ENCODE results near the gene SMIM38.
"Not testable (repeated sequence)": the region's sequence is repeated elsewhere in the genome, so short reads cannot be mapped to it uniquely, and the experiment has no call there.

Gene SMIM38

GRCh38 chr11:69131121-69131566 lies 24.6 kb upstream of the SMIM38 start:
- Histone ChIP-seq H3K9ac (ENCODE audit: low read length in 2 of 2) (no peak overlapping the region), H3K4me1 (ENCODE audit: control insufficient read depth, insufficient read depth, low read length) (peaks cover 11% of the 10 kb centered on the region), H3K27ac (ENCODE audit: low read length) (no peak overlapping the region)

GRCh38 chr11:69131644-69132300 lies 24.0 kb upstream of the SMIM38 start:
- Histone ChIP-seq H3K9ac (ENCODE audit: low read length in 2 of 2) (no peak overlapping the region), H3K9me3 (ENCODE audit: control insufficient read depth in 2 of 2, low read length in 2 of 2) (peaks cover 0 to 3% of the 10 kb centered on the region in 2 donors), H3K36me3 (ENCODE audit: control insufficient read depth in 2 of 2, insufficient read depth in 2 of 2, low read length in 2 of 2) (no peaks in the 10 kb centered on the region), H3K4me1 (ENCODE audit: control insufficient read depth, insufficient read depth, low read length) (peaks cover 11% of the 10 kb centered on the region), H3K4me3 (ENCODE audit: low read length in 2 of 2) (no peak overlapping the region), H3K27me3 (ENCODE audit: control insufficient read depth in 1 of 2, insufficient read depth in 2 of 2, low read length in 2 of 2) (no peaks in the 10 kb centered on the region), H3K27ac (ENCODE audit: low read length) (no peak overlapping the region)

More at GRCh38 chr11:69131121-69131566, 24.6 kb upstream of the SMIM38 start:
- Histone ChIP-seq H3K4me3 (ENCODE audit: low read length in 2 of 2) (no peak overlapping the region), H3K27me3 (ENCODE audit: control insufficient read depth in 1 of 2, insufficient read depth in 2 of 2, low read length in 2 of 2) (no peaks in the 10 kb centered on the region), H3K36me3 (ENCODE audit: control insufficient read depth in 2 of 2, insufficient read depth in 2 of 2, low read length in 2 of 2) (no peaks in the 10 kb centered on the region), H3K9me3 (ENCODE audit: control insufficient read depth in 2 of 2, low read length in 2 of 2) (peaks cover 0 to 3% of the 10 kb centered on the region in 2 donors)

DNA sequence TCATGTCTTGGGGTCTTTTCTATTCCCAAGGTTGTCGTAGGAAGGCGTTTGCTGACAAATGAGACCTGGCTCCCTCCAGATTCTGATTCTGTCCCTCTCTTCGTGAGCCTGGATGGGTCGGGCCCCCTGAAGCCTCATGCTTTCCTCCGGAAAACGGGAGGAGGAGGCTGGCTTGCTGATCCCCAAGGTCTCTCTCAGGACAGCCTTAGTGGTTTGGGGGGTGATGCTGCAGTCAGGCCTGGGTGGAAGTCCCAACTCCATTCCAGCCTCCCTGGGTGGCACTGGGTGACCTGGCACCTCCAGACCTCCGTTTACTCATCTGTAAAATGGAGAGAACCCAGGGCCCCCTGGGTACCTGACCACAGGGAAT lies 23.4 kb upstream of the SMIM38 start:
- Histone ChIP-seq H3K27me3 (ENCODE audit: control insufficient read depth in 1 of 2, insufficient read depth in 2 of 2, low read length in 2 of 2) (no peaks in the 10 kb centered on the region), H3K27ac (ENCODE audit: low read length) (no peak overlapping the region), H3K4me3 (ENCODE audit: low read length in 2 of 2) (no peak overlapping the region), H3K4me1 (ENCODE audit: control insufficient read depth, insufficient read depth, low read length) (peaks cover 9% of the 10 kb centered on the region), H3K36me3 (ENCODE audit: control insufficient read depth in 2 of 2, insufficient read depth in 2 of 2, low read length in 2 of 2) (no peaks in the 10 kb centered on the region), H3K9ac (ENCODE audit: low read length in 2 of 2) (no peak overlapping the region), H3K9me3 (ENCODE audit: control insufficient read depth in 2 of 2, low read length in 2 of 2) (peaks cover 0 to 3% of the 10 kb centered on the region in 2 donors)

DNA sequence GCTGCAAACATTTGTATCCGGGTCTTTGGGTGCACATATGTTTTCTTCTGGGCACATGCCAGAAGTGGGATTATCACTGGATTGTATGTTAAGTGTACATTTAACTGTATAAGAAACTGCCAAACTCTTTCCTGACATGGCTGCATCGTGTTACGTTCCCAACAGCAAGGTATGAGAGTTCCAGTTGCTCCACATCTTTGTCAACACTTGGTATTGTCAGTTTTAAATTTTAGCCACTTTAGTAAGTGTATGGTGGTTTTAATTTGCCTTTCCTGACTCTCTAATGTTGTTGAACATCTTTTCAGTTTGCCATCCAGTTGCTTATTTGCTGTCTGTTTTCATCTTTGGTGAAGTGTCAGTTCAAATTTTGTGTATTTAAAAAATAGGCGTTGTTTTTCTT lies 22.5 kb upstream of the SMIM38 start:
- Histone ChIP-seq H3K9ac (ENCODE audit: low read length in 2 of 2) (no peak overlapping the region), H3K27ac (ENCODE audit: low read length) (no peak overlapping the region), H3K27me3 (ENCODE audit: control insufficient read depth in 1 of 2, insufficient read depth in 2 of 2, low read length in 2 of 2) (no peaks in the 10 kb centered on the region), H3K4me1 (ENCODE audit: control insufficient read depth, insufficient read depth, low read length) (peaks cover 7% of the 10 kb centered on the region), H3K9me3 (ENCODE audit: control insufficient read depth in 2 of 2, low read length in 2 of 2) (peaks cover 0 to 3% of the 10 kb centered on the region in 2 donors), H3K4me3 (ENCODE audit: low read length in 2 of 2) (no peak overlapping the region), H3K36me3 (ENCODE audit: control insufficient read depth in 2 of 2, insufficient read depth in 2 of 2, low read length in 2 of 2) (no peaks in the 10 kb centered on the region)

DNA sequence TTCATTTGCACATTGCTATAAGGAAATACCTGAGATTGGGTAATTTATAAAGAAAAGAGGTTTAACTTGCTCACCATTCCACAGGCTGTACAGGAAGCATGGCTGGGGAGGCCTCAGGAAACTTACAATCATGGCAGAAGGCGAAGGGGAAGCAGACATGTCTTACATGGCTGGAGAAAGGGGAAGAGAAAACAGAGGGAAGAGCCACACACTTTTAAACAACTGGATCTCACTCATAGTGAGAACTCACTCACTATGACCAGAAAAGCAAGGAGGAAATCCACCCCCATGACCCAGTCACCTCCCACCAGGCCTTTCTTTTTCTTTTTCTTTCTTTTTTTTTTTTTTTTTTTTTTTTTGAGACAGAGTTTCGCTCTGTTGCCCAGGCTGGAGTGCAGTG lies 21.6 kb upstream of the SMIM38 start:
- not testable (repeated sequence) for H3K36me3 ChIP-seq (ENCODE audit: control insufficient read depth in 2 of 2, insufficient read depth in 2 of 2, low read length in 2 of 2); H3K9ac ChIP-seq (ENCODE audit: low read length in 2 of 2); H3K4me1 ChIP-seq (ENCODE audit: control insufficient read depth, insufficient read depth, low read length); H3K27me3 ChIP-seq (ENCODE audit: control insufficient read depth in 1 of 2, insufficient read depth in 2 of 2, low read length in 2 of 2); H3K4me3 ChIP-seq (ENCODE audit: low read length in 2 of 2); H3K9me3 ChIP-seq (ENCODE audit: control insufficient read depth in 2 of 2, low read length in 2 of 2); H3K27ac ChIP-seq (ENCODE audit: low read length)

GRCh38 chr11:69134957-69135356 lies 20.8 kb upstream of the SMIM38 start:
- Histone ChIP-seq H3K9ac (ENCODE audit: low read length in 2 of 2) (no peak overlapping the region), H3K4me3 (ENCODE audit: low read length in 2 of 2) (no peak overlapping the region), H3K27me3 (ENCODE audit: control insufficient read depth in 1 of 2, insufficient read depth in 2 of 2, low read length in 2 of 2) (no peaks in the 10 kb centered on the region), H3K4me1 (ENCODE audit: control insufficient read depth, insufficient read depth, low read length) (peaks cover 7% of the 10 kb centered on the region), H3K9me3 (ENCODE audit: control insufficient read depth in 2 of 2, low read length in 2 of 2) (peaks cover 0 to 3% of the 10 kb centered on the region in 2 donors), H3K36me3 (ENCODE audit: control insufficient read depth in 2 of 2, insufficient read depth in 2 of 2, low read length in 2 of 2) (peaks cover 2 to 4% of the 10 kb centered on the region in 2 donors), H3K27ac (ENCODE audit: low read length) (no peak overlapping the region)

GRCh38 chr11:69135420-69136363 lies 20.0 kb upstream of the SMIM38 start:
- no peak overlapping the region for H3K9ac ChIP-seq (ENCODE audit: low read length in 2 of 2)
- H3K9me3 ChIP-seq (ENCODE audit: control insufficient read depth in 2 of 2, low read length in 2 of 2) = peaks cover 0 to 3% of the 10 kb centered on the region in 2 donors
- no peaks in the 10 kb centered on the region for H3K27me3 ChIP-seq (ENCODE audit: control insufficient read depth in 1 of 2, insufficient read depth in 2 of 2, low read length in 2 of 2)
- peaks cover 2 to 4% of the 10 kb centered on the region in 2 donors for H3K36me3 ChIP-seq (ENCODE audit: control insufficient read depth in 2 of 2, insufficient read depth in 2 of 2, low read length in 2 of 2)
- peaks cover 7% of the 10 kb centered on the region for H3K4me1 ChIP-seq (ENCODE audit: control insufficient read depth, insufficient read depth, low read length)
- H3K27ac ChIP-seq (ENCODE audit: low read length) = no peak overlapping the region
- no peak overlapping the region for H3K4me3 ChIP-seq (ENCODE audit: low read length in 2 of 2)

- no peak overlapping the region for H3K9ac ChIP-seq (ENCODE audit: low read length in 2 of 2)
- H3K4me3 ChIP-seq (ENCODE audit: low read length in 2 of 2) = no peak overlapping the region
- H3K4me1 ChIP-seq (ENCODE audit: control insufficient read depth, insufficient read depth, low read length) = peaks cover 5% of the 10 kb centered on the region
- peaks cover 0 to 3% of the 10 kb centered on the region in 2 donors for H3K9me3 ChIP-seq (ENCODE audit: control insufficient read depth in 2 of 2, low read length in 2 of 2)
- peaks cover 2 to 4% of the 10 kb centered on the region in 2 donors for H3K36me3 ChIP-seq (ENCODE audit: control insufficient read depth in 2 of 2, insufficient read depth in 2 of 2, low read length in 2 of 2)
- H3K27ac ChIP-seq (ENCODE audit: low read length) = no peak overlapping the region
- H3K27me3 ChIP-seq (ENCODE audit: control insufficient read depth in 1 of 2, insufficient read depth in 2 of 2, low read length in 2 of 2) = no peaks in the 10 kb centered on the region
Measured at GRCh38 chr11:69136471-69136870, 19.3 kb upstream of the SMIM38 start.

- Histone ChIP-seq H3K36me3 (ENCODE audit: control insufficient read depth in 2 of 2, insufficient read depth in 2 of 2, low read length in 2 of 2) (peaks cover 2 to 4% of the 10 kb centered on the region in 2 donors), H3K4me3 (ENCODE audit: low read length in 2 of 2) (no peak overlapping the region), H3K27me3 (ENCODE audit: control insufficient read depth in 1 of 2, insufficient read depth in 2 of 2, low read length in 2 of 2) (no peaks in the 10 kb centered on the region), H3K27ac (ENCODE audit: low read length) (no peak overlapping the region), H3K9ac (ENCODE audit: low read length in 2 of 2) (no peak overlapping the region), H3K4me1 (ENCODE audit: control insufficient read depth, insufficient read depth, low read length) (no peaks in the 10 kb centered on the region), H3K9me3 (ENCODE audit: control insufficient read depth in 2 of 2, low read length in 2 of 2) (peaks cover 0 to 3% of the 10 kb centered on the region in 2 donors)
Measured at GRCh38 chr11:69137151-69137844, 18.4 kb upstream of the SMIM38 start.

GRCh38 chr11:69138265-69138664 lies 17.5 kb upstream of the SMIM38 start:
- peaks cover 2 to 4% of the 10 kb centered on the region in 2 donors for H3K36me3 ChIP-seq (ENCODE audit: control insufficient read depth in 2 of 2, insufficient read depth in 2 of 2, low read length in 2 of 2)
- H3K27ac ChIP-seq (ENCODE audit: low read length) = no peak overlapping the region
- H3K9me3 ChIP-seq (ENCODE audit: control insufficient read depth in 2 of 2, low read length in 2 of 2) = peaks cover 0 to 3% of the 10 kb centered on the region in 2 donors

More at GRCh38 chr11:69138265-69138664, 17.5 kb upstream of the SMIM38 start:
- H3K9ac ChIP-seq (ENCODE audit: low read length in 2 of 2) = no peak overlapping the region
- no peaks in the 10 kb centered on the region for H3K4me1 ChIP-seq (ENCODE audit: control insufficient read depth, insufficient read depth, low read length)
- no peak overlapping the region for H3K4me3 ChIP-seq (ENCODE audit: low read length in 2 of 2)
- no peaks in the 10 kb centered on the region for H3K27me3 ChIP-seq (ENCODE audit: control insufficient read depth in 1 of 2, insufficient read depth in 2 of 2, low read length in 2 of 2)
